Stimulated activated CD4-positive, alpha-beta T cell treated with anti-CD3 and anti-CD28 coated beads, TNF-alpha, amount 100 ng/mL, for 24 hours (primary cell): ENCODE data around the gene ALOX5.
A peak's percentile ranks its signal among the peaks of the same experiment; 100 is the strongest.
"Not testable (repeated sequence)": the region's sequence is repeated elsewhere in the genome, so short reads cannot be mapped to it uniquely, and the experiment has no call there.

Experiments
- DNase-seq, 3 experiments: peaks; one replicate each; pipeline ENCODE4 v3.0.0-alpha.2; 2020; ENCODE audit warnings: low read depth in 3 of 3

The ALOX5 gene

GRCh38 chr10:45373576-45374349, at the start of gene ALOX5:
Gene ALOX5, plus strand, starts transcription at chr10:45374216. Its CDS starts 64 bp downstream, at chr10:45374280.
- no peak for DNase-seq

DNA sequence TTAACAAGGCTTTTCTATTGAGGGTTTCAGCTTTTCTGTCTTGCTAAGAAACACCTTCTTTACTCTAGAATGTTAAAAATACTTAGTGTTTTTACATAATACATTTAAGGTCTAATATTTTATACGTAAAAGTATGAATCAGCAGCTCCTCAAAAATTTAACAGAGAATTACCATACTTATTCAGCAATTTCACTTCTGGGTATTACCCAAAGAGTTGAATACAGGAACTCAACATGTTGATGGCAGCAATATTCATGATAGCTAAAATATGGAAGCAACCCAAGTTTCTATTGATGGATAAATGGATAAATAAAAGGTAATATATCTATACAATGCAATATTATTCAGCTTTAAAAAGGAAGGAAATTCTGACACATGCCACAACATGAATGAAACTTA, 48.9 kb upstream of the ALOX5 start:
- DNase-seq, result no peak

DNA sequence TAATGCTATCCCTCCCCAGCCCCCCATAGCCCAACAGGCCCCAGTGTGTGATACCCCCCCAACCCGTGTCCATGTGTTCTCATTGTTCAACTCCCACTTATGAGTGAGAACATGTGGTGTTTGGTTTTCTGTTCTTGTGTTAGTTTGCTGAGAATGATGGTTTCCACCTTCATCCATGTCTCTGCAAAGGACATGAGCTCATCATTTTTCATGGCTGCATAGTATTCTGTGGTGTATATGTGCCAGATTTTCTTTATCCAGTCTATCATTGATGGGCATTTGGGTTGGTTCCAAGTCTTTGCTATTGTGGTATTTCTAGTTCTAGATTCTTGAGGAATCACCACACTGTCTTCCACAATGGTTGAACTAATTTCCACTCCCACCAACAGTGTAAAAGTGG, 47.2 kb upstream of the ALOX5 start:
- DNase-seq, result not testable (repeated sequence)

DNA sequence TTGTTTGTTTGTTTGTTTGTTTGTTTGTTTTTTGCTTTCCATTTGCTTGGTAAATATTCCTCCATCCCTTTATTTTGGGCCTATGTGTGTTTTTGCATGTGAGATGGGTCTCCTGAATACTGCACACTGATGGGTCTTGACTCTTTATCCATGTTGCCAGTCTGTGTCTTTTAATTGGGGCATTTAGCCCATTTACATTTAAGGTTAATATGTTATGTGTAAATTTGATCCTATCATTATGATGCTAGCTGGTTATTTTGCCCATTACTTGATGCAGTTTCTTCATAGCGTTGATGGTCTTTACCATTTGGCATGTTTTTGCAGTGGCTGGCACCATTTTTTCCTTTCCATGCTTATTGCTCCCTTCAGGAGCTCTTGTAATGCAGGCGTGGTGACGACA, 42.2 kb upstream of the ALOX5 start:
- not testable (repeated sequence) for DNase-seq

DNA sequence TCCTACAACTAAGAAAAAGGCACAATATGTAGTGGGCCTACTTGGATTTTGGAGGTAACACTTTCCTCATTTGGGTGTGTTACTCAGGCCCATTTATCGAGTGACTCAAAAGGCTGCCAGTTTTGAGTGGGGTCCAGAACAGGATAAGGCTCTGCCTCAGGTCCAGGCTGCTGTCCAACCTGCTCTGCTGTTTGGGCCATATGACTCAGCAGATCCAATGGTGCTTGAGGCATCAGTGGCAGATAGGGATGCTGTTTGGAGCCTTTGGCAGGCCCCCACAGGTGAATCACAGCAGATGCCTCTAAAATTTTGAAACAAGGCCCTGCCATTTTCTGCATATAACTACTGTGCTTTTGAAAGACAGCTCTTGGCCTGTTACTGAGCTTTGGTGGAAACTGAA, 34.1 kb upstream of the ALOX5 start:
- no peak for DNase-seq

- DNase-seq, result not testable (repeated sequence)
Measured at GRCh38 chr10:45340420-45340819, 33.6 kb upstream of the ALOX5 start.

DNA sequence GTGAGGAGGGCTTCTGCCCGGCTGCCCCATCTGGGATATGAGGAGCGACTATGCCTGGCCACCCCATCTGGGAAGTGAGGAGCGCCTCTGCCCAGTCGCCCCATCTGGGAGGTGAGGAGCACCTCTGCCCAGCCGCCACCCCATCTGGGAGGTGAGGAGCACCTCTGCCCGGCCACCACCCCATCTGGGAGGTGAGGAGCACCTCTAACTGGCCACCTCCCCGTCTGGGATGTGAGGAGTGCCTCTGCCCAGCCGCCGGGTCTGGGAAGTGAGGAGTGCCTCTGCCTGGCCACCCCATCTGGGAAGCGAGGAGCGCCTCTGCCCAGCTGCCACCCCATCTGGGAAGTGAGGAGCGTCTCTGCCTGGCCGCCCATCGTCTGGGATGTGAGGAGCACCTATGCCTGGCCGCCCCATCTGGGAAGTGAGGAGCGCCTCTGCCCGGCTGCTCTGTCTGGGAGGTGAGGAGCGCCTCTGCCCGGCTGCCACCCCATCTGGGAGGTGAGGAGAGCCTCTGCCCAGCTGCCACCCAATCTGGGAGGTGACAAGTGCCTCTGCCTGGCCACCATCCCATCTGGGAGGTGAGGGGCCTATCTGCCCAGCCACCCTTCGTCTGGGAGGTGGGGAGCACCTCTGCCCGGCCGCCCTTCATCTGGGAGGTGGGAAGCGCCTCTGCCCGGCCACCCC, 27.2 kb upstream of the ALOX5 start:
- not testable (repeated sequence) for DNase-seq

DNA sequence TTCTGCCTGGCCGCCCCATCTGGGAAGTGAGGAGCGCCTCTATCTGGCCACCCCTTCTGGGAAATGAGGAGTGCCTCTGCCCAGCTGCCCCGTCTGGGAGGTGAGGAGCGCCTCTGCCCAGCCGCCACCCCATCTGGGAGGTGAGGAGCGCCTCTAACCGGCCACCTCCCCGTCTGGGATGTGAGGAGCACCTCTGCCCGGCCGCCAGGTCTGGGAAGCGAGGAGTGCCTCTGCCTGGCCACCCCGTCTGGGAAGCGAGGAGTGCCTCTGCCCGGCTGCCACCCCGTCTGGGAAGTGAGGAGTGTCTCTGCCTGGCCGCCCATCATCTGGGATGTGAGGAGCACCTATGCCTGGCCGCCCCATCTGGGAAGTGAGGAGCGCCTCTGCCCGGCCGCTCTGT, 26.6 kb upstream of the ALOX5 start:
- DNase-seq, result not testable (repeated sequence)

DNA sequence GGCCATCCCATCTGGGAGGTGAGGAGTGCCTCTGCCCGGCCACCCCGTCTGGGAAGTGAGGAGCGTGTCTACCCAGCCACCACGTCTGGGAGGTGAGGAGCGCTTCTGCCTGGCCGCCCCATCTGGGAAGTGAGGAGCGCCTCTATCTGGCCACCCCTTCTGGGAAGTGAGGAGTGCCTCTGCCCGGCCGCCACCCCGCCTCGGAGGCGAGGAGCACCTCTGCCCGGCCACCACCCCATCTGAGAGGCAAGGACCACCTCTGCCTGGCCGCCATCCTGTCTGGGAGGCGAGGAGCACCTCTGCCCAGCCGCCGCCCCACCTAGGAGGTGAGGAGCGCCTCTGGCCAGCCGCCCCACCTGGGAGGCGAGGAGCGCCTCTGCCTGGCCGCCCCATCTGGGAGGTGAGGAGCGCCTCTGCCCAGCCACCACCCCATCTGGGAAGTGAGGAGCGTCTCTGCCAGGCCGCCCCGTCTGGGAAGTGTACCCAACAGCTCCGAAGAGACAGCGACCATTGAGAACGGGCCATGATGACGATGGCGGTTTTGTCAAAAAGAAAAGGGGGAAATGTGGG, 25.7 kb upstream of the ALOX5 start:
- not testable (repeated sequence) for DNase-seq

- DNase-seq, result no peak
Measured at GRCh38 chr10:45353186-45353585, 20.8 kb upstream of the ALOX5 start.

DNA sequence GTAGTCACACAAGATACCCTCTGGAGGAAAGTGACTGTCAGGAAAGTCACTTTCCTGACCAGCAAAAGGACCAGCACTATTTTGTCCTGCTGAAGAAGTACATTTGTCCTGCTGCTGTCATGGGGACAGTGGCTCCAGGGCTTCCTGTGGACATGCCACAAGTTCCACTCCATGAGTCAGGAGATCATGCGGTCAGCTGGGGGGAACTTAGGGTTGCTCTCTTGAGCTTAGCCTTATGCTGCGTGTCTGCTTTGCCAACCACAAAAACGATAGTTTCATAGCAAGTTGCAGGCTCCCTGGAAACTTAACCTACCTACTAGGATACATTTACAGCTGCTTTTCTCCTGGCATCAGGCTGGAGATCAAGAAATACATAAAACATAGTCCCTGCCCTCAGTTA, 19.8 kb upstream of the ALOX5 start:
- DNase-seq, result no peak

- DNase-seq, result no peak
Measured at GRCh38 chr10:45355494-45355893, 18.5 kb upstream of the ALOX5 start.

DNA sequence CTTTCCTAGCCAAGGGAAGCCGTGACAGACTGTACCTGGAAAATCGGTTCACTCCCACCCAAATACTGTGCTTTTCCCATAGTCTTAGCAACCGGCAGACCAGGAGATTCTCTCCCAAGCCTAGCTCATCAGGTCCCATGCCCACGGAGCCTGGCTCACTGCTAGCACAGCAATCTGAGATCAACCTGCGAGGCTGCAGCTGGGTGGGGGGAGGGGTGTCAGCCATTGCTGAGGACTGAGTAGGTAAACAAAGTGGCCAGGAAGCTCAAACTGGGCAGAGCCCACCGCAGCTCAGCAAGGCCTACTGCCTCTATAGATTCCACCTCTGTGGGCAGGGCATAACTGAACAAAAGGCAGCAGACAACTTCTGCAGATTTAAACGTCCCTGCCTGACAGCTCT, 15.1 kb upstream of the ALOX5 start:
- DNase-seq, result not testable (repeated sequence)

DNA sequence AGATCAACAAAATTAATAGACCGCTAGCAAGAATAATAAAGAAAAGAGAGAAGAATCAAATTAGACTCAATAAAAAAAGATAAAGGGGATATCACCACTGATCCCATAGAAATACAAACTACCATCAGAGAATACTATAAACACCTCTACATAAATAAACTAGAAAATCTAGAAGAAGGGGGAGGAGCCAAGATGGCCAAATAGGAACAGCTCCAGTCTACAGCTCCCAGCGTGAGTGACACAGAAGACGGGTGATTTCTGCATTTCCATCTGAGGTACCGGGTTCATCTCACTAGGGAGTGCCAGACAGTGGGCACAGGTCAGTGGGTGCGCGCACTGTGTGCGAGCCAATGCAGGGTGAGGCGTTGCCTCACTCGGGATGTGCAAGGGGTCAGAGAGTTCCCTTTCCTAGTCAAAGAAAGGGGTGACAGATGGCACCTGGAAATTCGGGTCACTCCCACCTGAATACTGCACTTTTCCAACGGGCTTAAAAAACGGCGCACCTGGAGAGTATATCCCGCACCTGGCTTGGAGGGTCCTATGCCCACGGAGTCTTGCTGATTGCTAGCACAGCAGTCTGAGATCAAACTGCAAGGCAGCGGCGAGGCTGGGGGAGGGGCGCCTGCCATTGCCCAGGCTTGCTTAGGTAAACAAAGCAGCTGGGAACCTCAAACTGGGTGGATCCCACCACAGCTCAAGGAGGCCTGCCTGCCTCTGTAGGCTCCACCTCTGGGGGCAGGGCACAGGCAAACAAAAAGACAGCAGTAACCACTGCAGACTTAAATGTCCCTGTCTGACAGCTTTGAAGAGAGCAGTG, 11.8 kb upstream of the ALOX5 start:
- DNase-seq, result not testable (repeated sequence)

DNA sequence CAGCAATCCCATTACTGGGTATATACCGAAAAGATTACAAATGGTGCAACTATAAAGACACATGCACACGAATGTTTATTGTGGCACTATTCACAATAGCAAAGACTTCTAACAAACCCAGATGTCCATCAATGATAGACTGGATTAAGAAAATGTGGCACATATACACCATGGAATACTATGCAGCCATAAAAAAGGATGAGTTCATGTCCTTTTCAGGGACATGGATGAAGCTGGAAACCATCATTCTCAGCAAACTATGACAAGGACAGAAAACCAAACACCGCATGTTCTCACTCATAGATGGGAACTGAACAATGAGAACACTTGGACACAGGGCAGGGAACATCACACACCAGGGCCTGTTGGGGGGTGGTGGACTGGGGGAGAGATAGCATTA, 6.4 kb upstream of the ALOX5 start:
- not testable (repeated sequence) for DNase-seq

- DNase-seq, result no peak
Measured at GRCh38 chr10:45368181-45368580, 5.8 kb upstream of the ALOX5 start.

- DNase-seq, result no peak
Measured at GRCh38 chr10:45370202-45370955, 3.6 kb upstream of the ALOX5 start.

DNA sequence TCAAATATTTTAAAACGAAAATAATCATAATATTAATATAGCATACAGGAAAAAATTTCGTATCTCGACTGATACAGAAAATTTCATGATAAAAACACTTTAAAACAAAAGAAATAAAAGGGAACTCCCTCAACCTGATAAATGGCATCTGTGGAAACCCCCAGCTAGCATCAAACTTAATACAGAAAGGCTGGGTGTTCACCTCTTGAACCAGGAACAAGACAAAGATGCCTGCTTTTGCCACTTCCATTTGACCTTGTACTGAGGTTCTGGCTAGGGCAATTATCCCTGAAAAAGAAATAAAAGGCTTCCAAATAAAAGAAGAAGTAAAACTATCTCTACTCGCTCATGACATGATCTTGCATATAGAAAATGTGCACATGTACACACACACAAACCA, 2.5 kb upstream of the ALOX5 start:
- no peak for DNase-seq

- DNase-seq, result no peak
Measured at GRCh38 chr10:45372251-45372951, 1.6 kb upstream of the ALOX5 start.

DNA sequence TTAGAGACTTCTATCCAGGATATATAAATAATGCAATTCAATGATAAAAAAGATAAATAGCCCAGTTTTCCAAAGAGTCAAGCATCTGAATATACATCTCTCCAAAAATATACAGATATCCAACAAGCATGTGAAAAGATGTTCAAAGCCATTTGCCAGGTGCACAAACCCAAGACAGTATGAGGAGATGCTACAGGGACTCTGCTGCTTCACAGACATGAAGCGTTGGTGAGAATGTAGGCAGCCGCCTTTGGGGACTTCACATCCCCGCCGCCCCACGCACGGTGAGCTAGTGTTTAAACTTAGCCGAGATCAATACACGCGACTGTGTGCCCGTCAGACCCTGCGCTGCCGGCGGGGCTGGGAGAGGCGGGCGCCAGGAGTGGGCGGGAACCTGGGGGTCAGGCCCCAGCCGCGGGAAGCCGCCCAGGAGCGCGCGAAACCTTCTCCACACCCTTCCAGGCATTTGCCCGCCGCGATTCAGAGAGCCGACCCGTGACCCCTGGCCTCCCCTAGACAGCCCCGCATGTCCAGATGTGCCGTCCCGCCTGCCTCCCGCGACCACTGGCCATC, 927 bp upstream of the ALOX5 start:
- peak in 1 of 3 experiments; percentile 21 for DNase-seq
